Measurements from ENCODE around the gene PANK4. TPM values are rescaled to one million over a fixed set of nuclear protein-coding genes. Genes with fewer than 3 reads are reported as not detected.

PANK4 gene
- total RNA-seq, 1 experiment from 2014 or later = 18.0 TPM

- no peak for DNase-seq (ENCODE audit: low read depth)
Measured at GRCh38 chr1:2476061-2476999, 50.1 kb downstream of the PANK4 start, which contains the start of gene PLCH2. Gene PLCH2 (plus strand): TSS chr1:2476289. CDS start chr1:2476589, 300 bp downstream.

GRCh38 chr1:2475571-2475970 is 50.8 kb downstream of the PANK4 start:
- no peak for DNase-seq (ENCODE audit: low read depth)

- no peak for DNase-seq (ENCODE audit: low read depth)
Measured at GRCh38 chr1:2474933-2475371, 51.4 kb downstream of the PANK4 start.

GRCh38 chr1:2474104-2474844 is 52.1 kb downstream of the PANK4 start:
- DNase-seq (ENCODE audit: low read depth) = no peak

- DNase-seq (ENCODE audit: low read depth) = no peak
Measured at GRCh38 chr1:2473198-2473597, 53.2 kb downstream of the PANK4 start.

GRCh38 chr1:2472561-2473177 is 53.7 kb downstream of the PANK4 start:
- DNase-seq (ENCODE audit: low read depth) = no peak

- no peak for DNase-seq (ENCODE audit: low read depth)
Measured at GRCh38 chr1:2472109-2472508, 54.3 kb downstream of the PANK4 start.

GRCh38 chr1:2471587-2472001 is 54.8 kb downstream of the PANK4 start:
- no peak for DNase-seq (ENCODE audit: low read depth)

- DNase-seq (ENCODE audit: low read depth) = no peak
Measured at GRCh38 chr1:2471159-2471471, 55.3 kb downstream of the PANK4 start.

GRCh38 chr1:2470290-2471158 is 55.9 kb downstream of the PANK4 start:
- DNase-seq (ENCODE audit: low read depth) = no peak

- DNase-seq (ENCODE audit: low read depth) = no peak
Measured at GRCh38 chr1:2469103-2469940, 57.1 kb downstream of the PANK4 start.

GRCh38 chr1:2468540-2468939 is 57.9 kb downstream of the PANK4 start:
- no peak for DNase-seq (ENCODE audit: low read depth)

- DNase-seq (ENCODE audit: low read depth) = no peak
Measured at GRCh38 chr1:2468041-2468472, 58.3 kb downstream of the PANK4 start.

GRCh38 chr1:2466958-2467554 is 59.3 kb downstream of the PANK4 start:
- no peak for DNase-seq (ENCODE audit: low read depth)

GRCh38 chr1:2466270-2466665 is 60.1 kb downstream of the PANK4 start:
- DNase-seq (ENCODE audit: low read depth) = no peak

- no peak for DNase-seq (ENCODE audit: low read depth)
Measured at GRCh38 chr1:2465371-2466269, 60.8 kb downstream of the PANK4 start.

GRCh38 chr1:2463396-2463795 is 63.0 kb downstream of the PANK4 start:
- no peak for DNase-seq (ENCODE audit: low read depth)

GRCh38 chr1:2462819-2463218 is 63.6 kb downstream of the PANK4 start:
- no peak for DNase-seq (ENCODE audit: low read depth)
